ENCODE data around the gene PRG3.

GRCh38 chr11:57358991-57359390 is 22.0 kb downstream of the PRG3 start:
- TF ChIP-seq, protein P1, sequence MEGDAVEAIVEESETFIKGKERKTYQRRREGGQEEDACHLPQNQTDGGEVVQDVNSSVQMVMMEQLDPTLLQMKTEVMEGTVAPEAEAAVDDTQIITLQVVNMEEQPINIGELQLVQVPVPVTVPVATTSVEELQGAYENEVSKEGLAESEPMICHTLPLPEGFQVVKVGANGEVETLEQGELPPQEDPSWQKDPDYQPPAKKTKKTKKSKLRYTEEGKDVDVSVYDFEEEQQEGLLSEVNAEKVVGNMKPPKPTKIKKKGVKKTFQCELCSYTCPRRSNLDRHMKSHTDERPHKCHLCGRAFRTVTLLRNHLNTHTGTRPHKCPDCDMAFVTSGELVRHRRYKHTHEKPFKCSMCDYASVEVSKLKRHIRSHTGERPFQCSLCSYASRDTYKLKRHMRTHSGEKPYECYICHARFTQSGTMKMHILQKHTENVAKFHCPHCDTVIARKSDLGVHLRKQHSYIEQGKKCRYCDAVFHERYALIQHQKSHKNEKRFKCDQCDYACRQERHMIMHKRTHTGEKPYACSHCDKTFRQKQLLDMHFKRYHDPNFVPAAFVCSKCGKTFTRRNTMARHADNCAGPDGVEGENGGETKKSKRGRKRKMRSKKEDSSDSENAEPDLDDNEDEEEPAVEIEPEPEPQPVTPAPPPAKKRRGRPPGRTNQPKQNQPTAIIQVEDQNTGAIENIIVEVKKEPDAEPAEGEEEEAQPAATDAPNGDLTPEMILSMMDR (IDR thresholded peaks at IDR 0.05): no peak
- TF ChIP-seq POLR2A (IDR thresholded peaks at IDR 0.05): no peak
